ENCODE measurements around the gene MAP3K6. TPM values are rescaled to one million over a fixed set of nuclear protein-coding genes. Genes with fewer than 3 reads are reported as not detected.

Gene MAP3K6
- total RNA-seq, 1 donor from 2014 or later, result 76.3 TPM

DNA sequence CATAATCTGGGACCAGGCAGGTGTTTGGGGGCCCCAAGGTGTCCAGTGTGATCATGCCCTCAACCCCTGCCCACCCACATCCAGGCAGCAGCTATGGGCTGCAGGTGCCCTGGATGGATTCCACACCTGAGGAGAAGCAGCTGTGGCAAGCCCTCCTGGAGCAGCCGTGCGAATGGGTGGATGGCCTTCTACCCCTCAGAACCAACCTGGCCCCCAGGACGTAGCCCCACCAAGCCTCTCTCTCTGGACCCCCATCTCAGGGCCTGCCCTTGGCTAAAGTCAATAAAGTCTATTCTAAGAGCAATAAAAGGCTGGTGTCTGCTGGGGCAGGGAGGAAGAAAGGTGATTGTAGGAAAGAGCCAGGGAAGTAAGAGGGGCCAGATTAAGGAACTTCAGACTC, 13.1 kb downstream of the MAP3K6 start:
- no peak for ATAC-seq

DNA sequence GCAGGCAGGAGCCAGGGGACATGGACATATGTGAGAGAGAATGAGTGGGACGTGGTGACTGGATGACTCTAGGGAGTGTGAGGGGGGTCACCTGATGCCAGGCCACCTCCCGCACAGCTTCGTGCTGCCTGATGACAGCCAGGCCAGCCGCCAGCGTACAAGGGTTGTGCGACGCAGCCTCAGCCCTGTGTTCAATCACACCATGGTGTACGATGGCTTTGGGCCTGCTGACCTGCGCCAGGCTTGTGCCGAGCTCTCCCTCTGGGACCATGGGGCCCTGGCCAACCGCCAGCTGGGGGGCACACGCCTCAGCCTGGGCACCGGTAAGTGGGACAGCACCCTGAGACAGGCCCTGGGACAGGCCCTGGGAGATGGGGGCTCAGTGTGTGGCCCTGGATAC, 13.6 kb downstream of the MAP3K6 start:
- no peak for ATAC-seq

GRCh38 chr1:27351541-27352107, 15.1 kb downstream of the MAP3K6 start:
- ATAC-seq, result no peak

GRCh38 chr1:27350663-27351540, 15.9 kb downstream of the MAP3K6 start:
- peak; percentile 0 for ATAC-seq

DNA sequence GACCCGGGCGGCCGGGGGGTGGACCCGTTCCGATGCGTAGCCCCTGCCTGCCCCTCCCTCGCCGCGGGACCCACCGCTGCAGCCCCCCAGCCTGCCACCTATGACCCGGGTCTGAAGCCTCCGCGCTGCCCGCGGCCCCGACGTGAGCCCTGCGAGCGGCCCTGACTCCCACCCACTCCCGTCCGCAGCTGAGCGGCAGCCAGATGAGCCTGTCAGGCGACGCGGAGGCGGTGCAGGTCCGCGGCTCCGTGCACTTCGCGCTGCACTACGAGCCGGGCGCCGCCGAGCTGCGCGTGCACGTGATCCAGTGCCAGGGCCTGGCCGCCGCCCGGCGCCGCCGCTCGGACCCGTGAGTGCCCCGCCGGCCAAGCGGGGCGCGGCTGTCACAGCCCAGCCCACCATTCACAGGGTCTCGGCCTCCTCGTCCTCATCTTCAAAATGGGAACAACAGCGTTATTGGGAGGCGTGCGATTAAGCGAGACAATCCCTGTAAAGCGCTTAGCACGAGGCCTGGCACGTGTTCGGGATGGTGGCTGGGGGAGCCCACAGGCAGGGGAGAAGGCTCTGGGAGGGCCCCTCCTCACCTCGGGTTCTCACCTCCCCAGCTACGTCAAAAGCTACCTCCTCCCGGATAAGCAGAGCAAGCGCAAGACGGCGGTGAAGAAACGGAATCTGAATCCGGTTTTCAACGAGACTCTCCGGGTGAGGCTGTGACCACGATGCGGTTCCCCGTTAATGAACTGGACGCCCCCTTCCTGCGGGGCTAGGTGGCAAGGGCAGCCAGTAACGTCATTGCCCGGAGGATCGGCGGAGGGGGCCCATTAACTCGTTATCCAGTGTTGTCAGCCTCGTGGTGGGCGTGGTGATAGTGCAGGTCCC, 16.7 kb downstream of the MAP3K6 start:
- ATAC-seq, result peak; percentile 61

DNA sequence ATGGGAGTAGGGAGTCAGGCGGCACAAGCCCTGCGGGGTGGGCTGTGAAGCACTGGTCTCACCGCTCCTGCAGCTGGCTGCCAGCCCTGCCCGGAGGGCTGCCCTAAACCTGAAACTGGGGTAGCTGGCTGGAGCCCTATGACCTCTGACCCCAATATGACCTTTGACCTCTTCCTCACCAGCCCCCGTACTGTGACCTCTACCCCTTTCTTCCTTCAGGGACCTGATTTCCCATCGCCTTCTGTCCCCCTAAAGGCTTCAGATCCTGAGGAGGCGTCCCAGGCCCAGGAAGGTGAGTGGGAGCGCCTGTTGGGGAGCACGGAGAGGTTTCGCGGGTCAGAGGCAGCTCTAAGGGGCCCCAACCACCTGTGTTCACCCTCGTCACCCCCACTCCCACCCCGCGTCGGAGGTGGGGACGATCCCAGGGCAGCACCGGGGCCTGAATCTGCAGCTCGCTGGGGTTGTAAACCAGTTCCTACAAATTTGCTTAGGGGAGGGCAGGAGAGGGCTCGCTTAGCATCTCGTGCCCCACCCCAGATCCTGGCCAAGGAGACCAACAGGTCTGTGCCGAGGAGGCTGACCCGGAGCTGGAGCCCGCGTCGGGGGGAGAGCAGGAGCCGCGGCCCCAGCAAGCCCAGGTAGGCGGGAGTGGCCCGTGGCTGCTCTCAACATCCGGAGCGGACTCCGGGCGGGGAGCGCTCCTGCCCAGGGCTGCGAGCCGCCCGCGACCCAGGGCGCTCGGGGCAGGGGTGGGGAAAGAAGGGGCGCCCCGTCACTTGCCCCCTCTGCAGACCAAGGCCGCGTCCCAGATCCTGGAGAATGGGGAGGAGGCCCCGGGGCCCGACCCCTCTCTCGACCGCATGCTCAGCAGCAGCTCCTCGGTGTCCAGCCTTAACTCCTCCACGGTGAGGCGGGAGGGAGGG, 17.6 kb downstream of the MAP3K6 start:
- ATAC-seq, result peak; percentile 81

- ATAC-seq, result no peak
These were observed 19.7 kb downstream of the MAP3K6 start for GRCh38 chr1:27346991-27347624.

DNA sequence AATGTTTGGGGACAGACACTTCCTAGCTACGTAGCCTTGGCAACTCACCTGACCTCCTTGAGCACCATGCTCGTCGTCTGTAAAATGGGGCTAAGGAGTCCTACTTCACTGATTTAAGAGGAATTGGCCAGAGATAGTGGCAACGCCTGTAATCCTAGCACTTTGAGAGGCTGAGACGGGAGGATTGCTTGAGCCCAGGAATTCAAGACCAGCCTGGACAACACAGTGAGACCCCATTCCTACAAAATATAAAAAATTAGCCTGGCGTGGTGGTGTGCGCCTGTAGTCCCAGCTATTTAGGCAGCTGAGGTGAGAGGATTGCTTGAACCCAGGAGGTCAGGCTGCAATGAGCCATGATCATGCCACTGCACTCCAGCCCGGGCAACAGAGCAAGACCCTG, 20.4 kb downstream of the MAP3K6 start:
- no peak for ATAC-seq

DNA sequence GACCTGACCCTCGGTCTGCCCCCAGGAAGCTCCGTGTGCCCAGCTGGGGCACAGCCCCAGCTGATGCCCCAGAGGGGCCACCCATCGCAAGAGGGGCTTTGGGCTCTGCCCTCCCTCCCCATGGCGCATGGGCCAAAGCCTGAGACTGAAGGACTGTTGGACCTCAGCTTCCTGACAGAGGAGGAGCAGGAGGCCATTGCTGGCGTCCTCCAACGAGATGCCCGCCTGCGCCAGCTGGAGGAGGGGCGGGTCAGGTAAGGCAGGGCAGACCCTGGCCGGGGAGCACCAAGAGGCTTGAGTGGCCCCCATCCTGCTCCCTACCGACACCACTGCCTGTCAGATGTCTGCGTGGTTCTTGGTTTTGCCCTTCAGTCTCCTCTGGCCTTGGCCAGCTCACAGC, 21.5 kb downstream of the MAP3K6 start:
- ATAC-seq, result no peak

- ATAC-seq, result no peak
These were observed 23.1 kb downstream of the MAP3K6 start for GRCh38 chr1:27343639-27344025.

DNA sequence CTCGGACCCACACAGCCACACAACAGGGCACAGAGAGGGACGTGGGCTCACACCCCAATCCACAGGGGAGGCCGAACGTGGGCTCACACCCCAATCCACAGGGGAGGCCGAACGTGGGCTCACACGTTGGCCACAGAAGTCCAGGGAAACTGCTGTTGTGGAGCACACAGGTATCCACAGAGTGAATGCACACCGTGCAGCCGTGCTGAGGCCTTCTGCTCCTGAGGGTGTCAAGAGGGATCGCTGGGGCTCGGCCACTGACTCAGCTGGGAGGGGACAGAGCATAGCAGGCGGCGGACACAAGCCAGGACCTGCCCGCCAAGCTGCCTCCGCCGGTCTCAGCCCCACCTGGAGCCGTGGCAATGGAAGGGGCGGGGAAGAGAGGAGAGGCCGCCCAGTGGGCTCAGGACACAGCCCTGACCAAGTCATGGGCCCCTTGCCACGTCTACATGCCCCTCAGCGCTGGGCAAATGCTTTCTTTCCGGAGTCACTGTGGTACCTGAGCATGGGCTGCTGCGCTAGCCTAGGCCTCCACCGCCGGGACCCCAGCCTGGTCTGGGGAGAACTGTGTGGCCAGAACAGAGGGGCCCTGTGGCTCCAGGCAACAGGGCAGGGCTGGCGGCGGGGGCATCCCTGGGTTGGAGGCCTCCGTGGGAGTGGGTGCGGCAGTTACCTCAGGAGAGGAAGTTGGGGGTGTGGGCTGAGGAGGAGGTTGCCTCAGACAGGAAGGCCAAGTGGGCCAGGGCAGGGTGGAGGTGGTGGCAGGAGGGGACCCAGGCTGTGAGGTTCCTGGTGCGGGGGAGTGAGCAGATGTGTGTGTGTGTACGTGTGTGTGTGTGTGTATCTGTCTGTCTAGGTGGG, 23.8 kb downstream of the MAP3K6 start:
- ATAC-seq, result peak; percentile 81

DNA sequence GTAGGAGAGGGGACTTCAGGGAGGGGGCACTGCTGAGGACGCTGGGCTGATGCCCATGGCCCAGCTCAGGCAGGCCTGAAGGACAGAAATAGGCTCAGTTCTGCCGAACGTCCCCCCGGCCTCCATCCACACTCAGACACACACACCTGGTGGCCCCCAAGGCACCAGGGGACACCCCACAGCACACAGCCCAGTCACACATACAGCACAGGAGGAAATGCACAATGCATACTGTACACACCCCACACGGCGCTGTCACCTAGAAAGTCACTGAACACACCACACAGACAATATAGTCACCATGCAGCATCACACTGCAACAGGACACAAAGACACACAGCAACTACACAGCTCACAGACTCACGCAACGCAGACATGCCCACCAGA, 24.4 kb downstream of the MAP3K6 start:
- peak; percentile 47 for ATAC-seq

GRCh38 chr1:27341525-27342252, 25.1 kb downstream of the MAP3K6 start, which contains the start of gene SYTL1:
Gene SYTL1, plus strand, starts transcription at chr1:27342022. Its CDS starts 3,313 bp downstream, at chr1:27345335.
- ATAC-seq, result peak; percentile 66

- no peak for ATAC-seq
These were observed 27.5 kb downstream of the MAP3K6 start for GRCh38 chr1:27339213-27339612.

DNA sequence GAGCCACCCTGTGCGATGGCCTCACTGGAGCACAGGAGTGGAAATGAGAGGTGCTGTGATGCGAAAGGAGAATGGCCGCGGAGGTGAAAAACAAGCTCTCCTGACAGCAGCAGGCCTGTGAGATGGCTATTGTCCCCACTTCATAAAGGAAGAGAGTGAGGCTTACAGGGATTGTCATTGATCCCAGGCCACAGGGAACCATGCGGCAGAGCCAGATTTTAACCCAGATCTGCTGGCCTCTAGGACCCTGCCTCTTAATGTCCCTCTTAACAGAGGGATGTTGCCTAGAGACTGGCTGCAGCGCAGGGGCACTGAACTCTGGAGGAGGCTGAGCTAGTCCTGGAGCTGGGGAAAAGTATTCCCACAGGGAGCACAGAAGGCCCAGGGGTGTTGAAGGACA, 28.0 kb downstream of the MAP3K6 start:
- no peak for ATAC-seq

GRCh38 chr1:27336756-27337155, 30.0 kb downstream of the MAP3K6 start:
- ATAC-seq, result no peak

GRCh38 chr1:27335506-27336422, 31.0 kb downstream of the MAP3K6 start:
- ATAC-seq, result no peak

GRCh38 chr1:27333717-27334279, 33.0 kb downstream of the MAP3K6 start:
- ATAC-seq, result no peak

All from esophagus mucosa (tissue), 1 donor.